Mesothelial cell of epicardium (in vitro differentiated cells): Measurements from ENCODE around the gene SCN4A. TPM values are rescaled to one million over a fixed set of nuclear protein-coding genes. Genes with fewer than 3 reads are reported as not detected.
"Not testable (repeated sequence)": the region's sequence is repeated elsewhere in the genome, so short reads cannot be mapped to it uniquely, and the experiment has no call there.

Experiments used
- DNase-seq, 2 experiments: peaks; one replicate each; pipeline ENCODE4 v3.0.0; 2021; ENCODE audit warnings: low spot score in 2 of 2; ENCODE audit not compliant: unreplicated experiment in 2 of 2
- H3K27ac Mint-ChIP-seq: 2 replicates; pipeline ENCODE4 v1.8.0; 2021; ENCODE audit warnings: mixed read lengths
- H3K27me3 Mint-ChIP-seq: 2 replicates; pipeline ENCODE4 v1.8.0; 2021; ENCODE audit warnings: low read depth, mixed read lengths
- H3K36me3 Mint-ChIP-seq: 2 replicates; pipeline ENCODE4 v1.8.0; 2021; ENCODE audit warnings: mixed read lengths
- H3K4me1 Mint-ChIP-seq: 2 replicates; pipeline ENCODE4 v1.8.0; 2021; ENCODE audit warnings: mixed read lengths
- H3K4me3 Mint-ChIP-seq: 2 replicates; pipeline ENCODE4 v1.8.0; 2021; ENCODE audit warnings: mild to moderate bottlenecking, moderate library complexity, mixed read lengths
- H3K9me3 Mint-ChIP-seq: 2 replicates; pipeline ENCODE4 v1.8.0; 2021; ENCODE audit warnings: mixed read lengths
- total RNA-seq: library from RNA; stranded (reverse); gene quantifications from 3 replicates; pipeline ENCODE4 v1.2.1, GENCODE V29; 2021
- TF ChIP-seq, protein P1 (sequence below): fragments of 200-600 bp; sonication (generic); IDR thresholded peaks from one replicate; pipeline ENCODE4 v1.5.0; 2021; ENCODE audit warnings: antibody characterized with exemption; ENCODE audit not compliant: unreplicated experiment

The SCN4A gene
- 0.14 to 0.60 TPM (median 0.51 TPM) in 3 replicates for total RNA-seq

GRCh38 chr17:63972796-63973195 lies at the start of gene SCN4A:
Gene SCN4A, minus strand, starts transcription at chr17:63972918. Its CDS starts 77 bp downstream, at chr17:63972841.
- no peak for DNase-seq
- TF ChIP-seq, protein P1, sequence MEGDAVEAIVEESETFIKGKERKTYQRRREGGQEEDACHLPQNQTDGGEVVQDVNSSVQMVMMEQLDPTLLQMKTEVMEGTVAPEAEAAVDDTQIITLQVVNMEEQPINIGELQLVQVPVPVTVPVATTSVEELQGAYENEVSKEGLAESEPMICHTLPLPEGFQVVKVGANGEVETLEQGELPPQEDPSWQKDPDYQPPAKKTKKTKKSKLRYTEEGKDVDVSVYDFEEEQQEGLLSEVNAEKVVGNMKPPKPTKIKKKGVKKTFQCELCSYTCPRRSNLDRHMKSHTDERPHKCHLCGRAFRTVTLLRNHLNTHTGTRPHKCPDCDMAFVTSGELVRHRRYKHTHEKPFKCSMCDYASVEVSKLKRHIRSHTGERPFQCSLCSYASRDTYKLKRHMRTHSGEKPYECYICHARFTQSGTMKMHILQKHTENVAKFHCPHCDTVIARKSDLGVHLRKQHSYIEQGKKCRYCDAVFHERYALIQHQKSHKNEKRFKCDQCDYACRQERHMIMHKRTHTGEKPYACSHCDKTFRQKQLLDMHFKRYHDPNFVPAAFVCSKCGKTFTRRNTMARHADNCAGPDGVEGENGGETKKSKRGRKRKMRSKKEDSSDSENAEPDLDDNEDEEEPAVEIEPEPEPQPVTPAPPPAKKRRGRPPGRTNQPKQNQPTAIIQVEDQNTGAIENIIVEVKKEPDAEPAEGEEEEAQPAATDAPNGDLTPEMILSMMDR: no peak
- no peaks in the 10 kb centered on the region for H3K36me3 Mint-ChIP-seq
- H3K9me3 Mint-ChIP-seq: no peaks in the 10 kb centered on the region
- H3K4me3 Mint-ChIP-seq: no peak within 1 kb of the TSS
- no peak within 1 kb of the TSS for H3K27ac Mint-ChIP-seq
- H3K4me1 Mint-ChIP-seq: no peaks in the 10 kb centered on the region
- H3K27me3 Mint-ChIP-seq: peaks cover 14% of the 10 kb centered on the region

GRCh38 chr17:64020056-64020766 lies 47.5 kb upstream of the SCN4A start, which contains the start of gene ICAM2:
Gene ICAM2, minus strand, starts transcription at chr17:64020633. Its CDS starts 13,942 bp downstream, at chr17:64006691.
- DNase-seq: peak in 1 of 2 experiments; percentile 28
- Mint-ChIP-seq H3K9me3 (peaks cover 5% of the 10 kb centered on the region), H3K4me3 (no peak within 1 kb of the TSS), H3K27me3 (peaks cover 6% of the 10 kb centered on the region), H3K27ac (no peak within 1 kb of the TSS), H3K36me3 (no peaks in the 10 kb centered on the region), H3K4me1 (no peaks in the 10 kb centered on the region)
- TF ChIP-seq, protein P1: no peak

- DNase-seq: peak in 1 of 2 experiments; percentile 5
- not testable (repeated sequence) for H3K4me3 Mint-ChIP-seq, H3K27ac Mint-ChIP-seq, H3K4me1 Mint-ChIP-seq, H3K36me3 Mint-ChIP-seq, H3K27me3 Mint-ChIP-seq, H3K9me3 Mint-ChIP-seq
Observed at GRCh38 chr17:64019551-64019961, 46.8 kb upstream of the SCN4A start.

- DNase-seq: no peak
- H3K9me3 Mint-ChIP-seq: peaks cover 5% of the 10 kb centered on the region
- H3K4me1 Mint-ChIP-seq: no peaks in the 10 kb centered on the region
- H3K27ac Mint-ChIP-seq: no peak overlapping the region
- no peaks in the 10 kb centered on the region for H3K36me3 Mint-ChIP-seq
- H3K4me3 Mint-ChIP-seq: no peak overlapping the region
- peaks cover 10% of the 10 kb centered on the region for H3K27me3 Mint-ChIP-seq
- TF ChIP-seq, protein P1: peak; percentile 74
Observed at GRCh38 chr17:64017381-64017980, 44.8 kb upstream of the SCN4A start.

- H3K36me3 Mint-ChIP-seq: no peaks in the 10 kb centered on the region
- TF ChIP-seq, protein P1: no peak
- H3K4me1 Mint-ChIP-seq: no peaks in the 10 kb centered on the region
- peaks cover 11% of the 10 kb centered on the region for H3K27me3 Mint-ChIP-seq
- H3K9me3 Mint-ChIP-seq: peaks cover 5% of the 10 kb centered on the region
- no peak overlapping the region for H3K27ac Mint-ChIP-seq
- no peak overlapping the region for H3K4me3 Mint-ChIP-seq
- no peak for DNase-seq
Observed at GRCh38 chr17:64016974-64017373, 44.3 kb upstream of the SCN4A start.

DNA sequence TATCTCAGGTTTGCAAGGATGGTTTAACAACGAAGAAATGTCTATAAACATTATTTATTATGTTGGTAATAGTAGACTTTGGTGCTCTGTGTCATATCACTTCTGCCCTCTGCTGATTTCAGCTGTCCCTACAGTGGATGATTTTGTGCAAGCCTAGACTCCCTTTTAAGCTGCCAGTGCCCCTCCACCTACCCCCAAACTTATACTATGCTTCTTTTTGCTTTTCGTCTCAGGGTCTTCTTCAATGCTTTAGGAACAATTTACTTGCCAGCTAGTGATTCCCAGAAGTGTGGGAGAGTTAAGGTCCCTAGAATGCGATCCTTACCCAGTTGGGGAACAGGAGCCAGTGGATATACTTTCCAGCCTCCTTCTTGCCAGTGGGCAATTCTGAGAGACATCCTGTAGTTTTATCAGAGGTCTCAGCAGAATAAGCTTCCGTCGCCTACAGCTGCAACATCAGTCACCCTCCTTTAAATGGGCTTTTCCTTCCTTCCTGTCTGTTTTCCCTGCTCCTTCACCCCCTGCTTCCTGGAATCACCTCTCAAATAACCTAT lies 43.6 kb upstream of the SCN4A start:
- Mint-ChIP-seq H3K27me3 (peaks cover 14% of the 10 kb centered on the region), H3K9me3 (peaks cover 5% of the 10 kb centered on the region), H3K36me3 (no peaks in the 10 kb centered on the region), H3K27ac (no peak overlapping the region), H3K4me1 (no peaks in the 10 kb centered on the region), H3K4me3 (no peak overlapping the region)
- TF ChIP-seq, protein P1: no peak
- DNase-seq: no peak
